Esophagus squamous epithelium (tissue), 5 donors: Measurements from ENCODE around the gene PLXND1. TPM values are rescaled to one million over a fixed set of nuclear protein-coding genes. Genes with fewer than 3 reads are reported as not detected.

Source experiments
- DNase-seq: peaks from one replicate; lab custom pipeline; 2025; lab: John Stamatoyannopoulos, UW
- H3K27ac ChIP-seq, 4 donors: fragments of 200-600 bp; sonication (generic); one replicate each; pipeline ENCODE4 v1.5.1; 2016 to 2019; ENCODE audit warnings: mild to moderate bottlenecking in 1 of 4
- H3K27me3 ChIP-seq, 4 donors: fragments of 200-600 bp; sonication (generic); 1 replicate in 3 of 4; 2 replicates in 1 of 4; pipeline versions ENCODE4 v1.5.1 to v1.6.0; 2017 to 2021; ENCODE audit warnings: antibody characterized with exemption in 1 of 4
- H3K36me3 ChIP-seq, 3 donors: fragments of 200-600 bp; sonication (generic); one replicate each; pipeline ENCODE4 v1.5.1; 2016 to 2019
- H3K4me1 ChIP-seq, 3 donors: fragments of 200-600 bp; sonication (generic); one replicate each; pipeline ENCODE4 v1.5.1; 2017 to 2019
- H3K4me3 ChIP-seq, 4 donors: fragments of 200-600 bp; sonication (generic); 1 replicate in 3 of 4; 2 replicates in 1 of 4; pipeline ENCODE4 v1.5.1; 2016 to 2019; ENCODE audit warnings: mild to moderate bottlenecking in 2 of 4, moderate library complexity in 1 of 4
- H3K9me3 ChIP-seq, 3 donors: fragments of 200-600 bp; sonication (generic); one replicate each; pipeline ENCODE4 v1.5.1; 2016 to 2019
- POLR2A ChIP-seq, 4 donors: fragments of 450-650 bp; IDR thresholded peaks; one replicate each; pipeline ENCODE4 v1.6.1; 2017; ENCODE audit warnings: antibody characterized with exemption in 4 of 4, mild to moderate bottlenecking in 4 of 4, moderate library complexity in 3 of 4
- WGBS, 2 donors: methylation state at CpG; one replicate each; pipeline ENCODE4 v1.1.5; 2018; 5-methylcytosine and 5-hydroxymethylcytosine counted together
- intact Hi-C: fragments of 100-400 bp; cut with DNase I; formaldehyde crosslinking; loops from one replicate; pipeline ENCODE4 v1.15.0; 2022
- total RNA-seq, 4 donors: library from RNA; depleted of rRNA; stranded (reverse); fragments of >200 nt; gene quantifications; one replicate each; pipeline ENCODE4 v1.1.0, GENCODE V29; 2016
- TF ChIP-seq, protein P1 (sequence below), 6 experiments: fragments of 450-650 bp in 4 of 6; fragments of 200-600 bp in 2 of 6; sonication (generic) in 2 of 6; IDR thresholded peaks; one replicate each; pipeline ENCODE4 v1.5.1; 2016 to 2019; ENCODE audit warnings: antibody characterized with exemption in 6 of 6, mild to moderate bottlenecking in 4 of 6, moderate library complexity in 4 of 6
- donor health status: DM: yes; HTN: yes; CAD: no.

Gene PLXND1
- total RNA-seq, 4 donors from 2014 or later, result 4.5 to 66.0 (median 24.4) TPM

DNA sequence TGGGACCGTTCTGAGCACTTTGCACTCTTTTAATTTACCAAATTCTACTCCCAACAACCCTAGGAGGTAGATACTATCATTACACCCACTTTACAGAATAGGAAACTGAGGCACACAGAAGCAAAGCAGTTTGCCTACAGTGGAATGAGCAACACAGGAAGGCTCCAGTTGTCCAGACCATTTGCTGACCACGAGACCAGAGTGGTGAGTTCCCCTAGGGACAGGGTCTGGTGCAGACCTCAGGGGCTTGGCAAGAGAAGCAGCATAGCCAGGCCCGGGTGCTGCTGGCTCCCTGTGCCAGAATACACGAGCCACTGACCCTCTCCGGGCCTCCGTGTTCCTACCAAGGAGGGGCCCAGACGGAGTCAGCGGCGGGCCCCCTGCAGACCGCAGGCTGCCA is 26.5 kb downstream of the PLXND1 start:
- H3K27ac ChIP-seq, result no peak overlapping the region
- intact Hi-C loops, result no loop called here
- no peak for TF ChIP-seq POLR2A (IDR thresholded peaks at IDR 0.05)
- TF ChIP-seq, protein P1, sequence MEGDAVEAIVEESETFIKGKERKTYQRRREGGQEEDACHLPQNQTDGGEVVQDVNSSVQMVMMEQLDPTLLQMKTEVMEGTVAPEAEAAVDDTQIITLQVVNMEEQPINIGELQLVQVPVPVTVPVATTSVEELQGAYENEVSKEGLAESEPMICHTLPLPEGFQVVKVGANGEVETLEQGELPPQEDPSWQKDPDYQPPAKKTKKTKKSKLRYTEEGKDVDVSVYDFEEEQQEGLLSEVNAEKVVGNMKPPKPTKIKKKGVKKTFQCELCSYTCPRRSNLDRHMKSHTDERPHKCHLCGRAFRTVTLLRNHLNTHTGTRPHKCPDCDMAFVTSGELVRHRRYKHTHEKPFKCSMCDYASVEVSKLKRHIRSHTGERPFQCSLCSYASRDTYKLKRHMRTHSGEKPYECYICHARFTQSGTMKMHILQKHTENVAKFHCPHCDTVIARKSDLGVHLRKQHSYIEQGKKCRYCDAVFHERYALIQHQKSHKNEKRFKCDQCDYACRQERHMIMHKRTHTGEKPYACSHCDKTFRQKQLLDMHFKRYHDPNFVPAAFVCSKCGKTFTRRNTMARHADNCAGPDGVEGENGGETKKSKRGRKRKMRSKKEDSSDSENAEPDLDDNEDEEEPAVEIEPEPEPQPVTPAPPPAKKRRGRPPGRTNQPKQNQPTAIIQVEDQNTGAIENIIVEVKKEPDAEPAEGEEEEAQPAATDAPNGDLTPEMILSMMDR (IDR thresholded peaks at IDR 0.05), result no peak
- peaks cover 14 to 34% (median 20%) of the 10 kb centered on the region in 3 donors for H3K4me1 ChIP-seq
- no peak for DNase-seq
- no peaks in the 10 kb centered on the region for H3K9me3 ChIP-seq
- no peak overlapping the region for H3K4me3 ChIP-seq
- WGBS, 2 donors, result 85 to 92% methylated on average over 6 to 8 of the region's 10 CpGs
- H3K36me3 ChIP-seq, result peaks cover 0 to 66% (median 0%) of the 10 kb centered on the region in 3 donors
- H3K27me3 ChIP-seq, result no peaks in the 10 kb centered on the region

DNA sequence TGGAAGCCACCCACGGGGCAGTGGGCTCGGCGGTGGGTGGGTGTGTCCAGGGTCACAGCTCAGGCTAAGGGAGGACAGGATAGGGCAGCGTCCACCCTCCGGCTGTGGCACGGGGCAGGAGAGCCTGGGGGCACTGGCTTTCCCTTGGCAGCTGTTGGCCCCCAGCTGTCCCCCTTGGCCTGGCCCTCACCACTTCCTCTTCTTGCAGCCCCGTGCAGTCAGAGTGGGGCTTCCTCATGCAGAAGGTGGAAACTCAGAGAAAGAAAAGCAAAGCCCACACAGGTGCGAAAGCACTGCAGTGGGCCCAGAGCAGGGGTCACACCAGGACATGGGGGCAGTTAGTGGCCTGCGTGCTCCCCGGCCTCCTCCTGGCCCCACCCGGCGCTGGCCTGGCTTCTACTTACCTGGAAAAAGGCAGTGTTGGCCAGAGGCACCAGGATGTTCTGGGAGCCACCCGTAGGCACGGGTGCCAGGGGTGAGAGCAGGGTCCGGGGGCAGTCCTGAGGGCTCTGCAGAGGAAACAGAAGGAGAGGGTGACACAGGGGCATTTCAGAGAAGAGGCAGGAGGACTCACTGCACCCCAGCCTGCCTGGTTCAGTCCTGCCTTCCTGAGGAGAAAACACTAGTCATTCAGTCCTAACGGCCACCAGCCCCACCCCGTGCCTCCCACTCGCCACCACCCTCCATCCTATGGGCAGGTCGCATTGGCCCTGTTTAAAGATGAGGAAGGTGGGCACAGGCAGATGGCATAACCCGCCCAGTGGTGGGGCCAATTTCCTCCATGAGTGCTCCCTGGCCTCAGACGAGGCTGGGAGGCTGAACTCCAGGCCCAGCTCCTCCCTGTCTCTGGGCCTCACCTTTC is 28.3 kb downstream of the PLXND1 start:
- Histone ChIP-seq H3K27ac (peak overlapping the region; percentile 42 to 80 (median 70)), H3K4me1 (peaks cover 14 to 34% (median 20%) of the 10 kb centered on the region in 3 donors), H3K36me3 (peaks cover 0 to 66% (median 3%) of the 10 kb centered on the region in 3 donors), H3K9me3 (no peaks in the 10 kb centered on the region), H3K4me3 (no peak overlapping the region), H3K27me3 (no peaks in the 10 kb centered on the region)
- 70 to 81% methylated on average over 3 to 8 of the region's 21 CpGs for WGBS, 2 donors
- peak; percentile 29 for DNase-seq
- TF ChIP-seq POLR2A (IDR thresholded peaks at IDR 0.05), result no peak
- TF ChIP-seq, protein P1 (IDR thresholded peaks at IDR 0.05), result no peak
- intact Hi-C loops, result no loop called here

DNA sequence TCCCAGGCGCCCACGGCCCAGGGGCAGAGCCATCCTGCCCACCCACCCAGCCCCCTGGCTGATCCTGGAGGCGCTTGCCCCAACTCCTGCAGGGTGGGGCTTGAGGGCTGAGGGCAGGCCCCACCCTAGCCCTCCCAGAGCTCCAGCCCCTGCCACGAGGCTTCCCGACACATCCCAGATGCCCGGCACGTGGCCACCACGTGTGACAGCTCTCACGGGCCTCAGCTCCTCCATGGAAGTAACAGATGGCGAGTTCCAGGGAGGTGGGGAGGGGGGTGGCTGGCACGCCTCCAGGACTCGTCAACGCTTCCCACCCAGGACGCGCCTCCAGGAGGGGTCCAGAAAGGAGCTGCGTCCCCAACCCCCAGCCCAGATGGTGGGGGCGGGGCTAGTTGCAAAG is 29.1 kb downstream of the PLXND1 start:
- TF ChIP-seq, protein P1 (IDR thresholded peaks at IDR 0.05), result no peak
- TF ChIP-seq POLR2A (IDR thresholded peaks at IDR 0.05), result no peak
- Histone ChIP-seq H3K27me3 (no peaks in the 10 kb centered on the region), H3K4me1 (peaks cover 14 to 34% (median 20%) of the 10 kb centered on the region in 3 donors), H3K36me3 (peaks cover 0 to 68% (median 3%) of the 10 kb centered on the region in 3 donors), H3K4me3 (no peak overlapping the region), H3K9me3 (no peaks in the 10 kb centered on the region), H3K27ac (peak overlapping the region; percentile 42 to 80 (median 70))
- no peak for DNase-seq
- intact Hi-C loops, result no loop called here
- no CpG with 5 or more reads among the region's 17 CpGs for WGBS, 2 donors

DNA sequence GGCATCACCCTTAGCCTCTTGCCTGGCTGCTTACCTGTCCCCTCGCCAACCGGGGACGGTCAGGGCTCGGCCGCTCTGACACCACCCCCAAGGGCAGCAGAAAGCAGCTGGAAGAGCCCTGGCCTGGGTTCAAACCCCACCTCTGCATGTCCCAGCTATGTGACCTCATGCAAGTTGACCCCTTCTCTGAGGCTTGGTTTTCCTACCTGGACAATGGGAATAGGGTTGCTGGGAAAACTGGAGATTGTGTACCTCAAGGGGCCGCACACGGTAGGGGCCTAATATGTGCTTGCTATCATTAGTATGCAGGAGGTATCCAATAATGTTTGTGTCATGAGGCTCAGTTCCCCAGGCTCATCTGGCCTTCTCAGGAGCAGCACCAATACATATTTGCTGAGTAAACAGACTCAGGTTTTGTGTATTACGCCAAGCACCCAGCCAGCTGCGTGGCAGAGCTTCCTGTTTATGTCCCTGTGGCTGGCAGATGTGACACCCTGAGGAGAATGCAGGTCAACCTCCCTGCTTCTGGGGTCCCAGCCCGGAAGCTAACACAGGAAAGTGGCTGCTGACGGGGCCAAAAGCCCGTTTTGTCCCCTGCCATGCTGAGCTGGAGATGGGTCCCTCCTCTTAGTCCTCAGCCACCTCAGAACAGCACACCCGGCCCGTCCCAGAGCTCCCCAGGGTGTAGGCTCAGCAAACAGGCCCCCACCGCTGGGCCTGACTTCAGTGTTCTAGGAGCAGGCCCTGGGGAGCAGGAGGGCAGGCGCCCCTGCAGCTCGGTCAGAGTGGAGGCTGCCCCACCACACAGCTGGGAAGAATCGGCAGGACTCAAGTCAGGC is 29.7 kb downstream of the PLXND1 start:
- H3K27me3 ChIP-seq, result no peaks in the 10 kb centered on the region
- H3K4me3 ChIP-seq, result no peak overlapping the region
- H3K36me3 ChIP-seq, result peaks cover 0 to 68% (median 3%) of the 10 kb centered on the region in 3 donors
- peaks cover 14 to 34% (median 20%) of the 10 kb centered on the region in 3 donors for H3K4me1 ChIP-seq
- intact Hi-C loops, result no loop called here
- no peaks in the 10 kb centered on the region for H3K9me3 ChIP-seq
- peak; percentile 47 for DNase-seq
- TF ChIP-seq POLR2A (IDR thresholded peaks at IDR 0.05), result peak in 1 of 4 donors; percentile 58
- TF ChIP-seq, protein P1 (IDR thresholded peaks at IDR 0.05), result no peak
- peak overlapping the region; percentile 42 to 80 (median 70) for H3K27ac ChIP-seq
- 60% methylated on average over 1 of the region's 18 CpGs; no CpG with 5 or more reads in 1 of the 2 donors for WGBS, 2 donors
